ENCODE results near the gene GRAMD4. TPM values are rescaled to one million over a fixed set of nuclear protein-coding genes. Genes with fewer than 3 reads are reported as not detected.

Gene GRAMD4
- total RNA-seq, 2 experiments from 2014 or later = 50.4 to 52.0 TPM

GRCh38 chr22:46652847-46653331 lies 32.7 kb downstream of the GRAMD4 start:
- Mint-ChIP-seq H3K4me1 (ENCODE audit: low read depth) (peaks cover 28% of the 10 kb centered on the region), H3K4me3 (no peak overlapping the region), H3K27me3 (no peaks in the 10 kb centered on the region), H3K36me3 (peaks cover 2% of the 10 kb centered on the region), H3K9me3 (no peaks in the 10 kb centered on the region), H3K27ac (peak overlapping the region; percentile 68)
- ChIA-PET CTCF (interaction anchor here (1.1 kb wide), 1 partner anchor 89 kb away, joined by 3 read pairs; no protein-coding TSS in a partner anchor), POLR2A (no interaction called here)
- DNase-seq = no peak
- intact Hi-C loops (cut with micrococcal nuclease) = loop anchor here (1.0 kb wide), 1 partner anchor 21 kb away; no protein-coding TSS in a partner anchor

GRCh38 chr22:46653596-46653995 lies 33.4 kb downstream of the GRAMD4 start:
- intact Hi-C loops (cut with micrococcal nuclease) = loop anchor here (1.0 kb wide), 1 partner anchor 21 kb away; no protein-coding TSS in a partner anchor
- DNase-seq = peak; percentile 79
- Mint-ChIP-seq H3K36me3 (peaks cover 2% of the 10 kb centered on the region), H3K27ac (peak overlapping the region; percentile 82), H3K4me3 (no peak overlapping the region), H3K27me3 (no peaks in the 10 kb centered on the region), H3K9me3 (no peaks in the 10 kb centered on the region), H3K4me1 (ENCODE audit: low read depth) (peaks cover 28% of the 10 kb centered on the region)
- CTCF ChIA-PET = no interaction called here
- POLR2A ChIA-PET = no interaction called here

- ChIA-PET CTCF (interaction anchor here (1.3 kb wide), 1 partner anchor 91 kb away, joined by 5 read pairs; no protein-coding TSS in a partner anchor), POLR2A (no interaction called here)
- H3K9me3 Mint-ChIP-seq = no peaks in the 10 kb centered on the region
- no peak for DNase-seq
- intact Hi-C loops (cut with micrococcal nuclease) = no loop called here
- H3K4me3 Mint-ChIP-seq = no peak overlapping the region
- H3K27ac Mint-ChIP-seq = peak overlapping the region; percentile 50
- peaks cover 28% of the 10 kb centered on the region for H3K4me1 Mint-ChIP-seq (ENCODE audit: low read depth)
- H3K27me3 Mint-ChIP-seq = no peaks in the 10 kb centered on the region
- peaks cover 2% of the 10 kb centered on the region for H3K36me3 Mint-ChIP-seq
Measured at GRCh38 chr22:46654426-46654825, 34.2 kb downstream of the GRAMD4 start.

GRCh38 chr22:46654927-46655595 lies 34.9 kb downstream of the GRAMD4 start:
- POLR2A ChIA-PET = no interaction called here
- Mint-ChIP-seq H3K36me3 (peaks cover 2% of the 10 kb centered on the region), H3K27me3 (no peaks in the 10 kb centered on the region), H3K4me1 (ENCODE audit: low read depth) (peaks cover 30% of the 10 kb centered on the region), H3K4me3 (no peak overlapping the region), H3K9me3 (no peaks in the 10 kb centered on the region), H3K27ac (peak overlapping the region; percentile 50)
- CTCF ChIA-PET = interaction anchor here (1.3 kb wide), 1 partner anchor 92 kb away, joined by 5 read pairs; no protein-coding TSS in a partner anchor
- no peak for DNase-seq
- intact Hi-C loops (cut with micrococcal nuclease) = no loop called here

- H3K36me3 Mint-ChIP-seq = peaks cover 2% of the 10 kb centered on the region
- no peaks in the 10 kb centered on the region for H3K27me3 Mint-ChIP-seq
- ChIA-PET CTCF (interaction anchor here (0.7 to 1.3 kb wide), 2 partner anchors 20 to 92 kb away, joined by 3 to 5 read pairs; no protein-coding TSS in a partner anchor), POLR2A (no interaction called here)
- H3K4me1 Mint-ChIP-seq (ENCODE audit: low read depth) = peaks cover 40% of the 10 kb centered on the region
- no peaks in the 10 kb centered on the region for H3K9me3 Mint-ChIP-seq
- intact Hi-C loops (cut with micrococcal nuclease) = no loop called here
- H3K4me3 Mint-ChIP-seq = no peak overlapping the region
- DNase-seq = no peak
- H3K27ac Mint-ChIP-seq = no peak overlapping the region
Measured at GRCh38 chr22:46655861-46656608, 35.8 kb downstream of the GRAMD4 start.

- intact Hi-C loops (cut with micrococcal nuclease) = no loop called here
- no peaks in the 10 kb centered on the region for H3K9me3 Mint-ChIP-seq
- peak overlapping the region; percentile 14 for H3K27ac Mint-ChIP-seq
- CTCF ChIA-PET = no interaction called here
- peaks cover 47% of the 10 kb centered on the region for H3K4me1 Mint-ChIP-seq (ENCODE audit: low read depth)
- no peak for DNase-seq
- H3K27me3 Mint-ChIP-seq = no peaks in the 10 kb centered on the region
- POLR2A ChIA-PET = no interaction called here
- no peak overlapping the region for H3K4me3 Mint-ChIP-seq
- peaks cover 2% of the 10 kb centered on the region for H3K36me3 Mint-ChIP-seq
Measured at GRCh38 chr22:46656856-46657654, 36.9 kb downstream of the GRAMD4 start.

GRCh38 chr22:46657655-46657953 lies 37.4 kb downstream of the GRAMD4 start:
- Mint-ChIP-seq H3K9me3 (no peaks in the 10 kb centered on the region), H3K4me1 (ENCODE audit: low read depth) (peaks cover 44% of the 10 kb centered on the region), H3K4me3 (no peak overlapping the region), H3K27me3 (no peaks in the 10 kb centered on the region), H3K36me3 (peaks cover 2% of the 10 kb centered on the region), H3K27ac (no peak overlapping the region)
- ChIA-PET CTCF (no interaction called here), POLR2A (no interaction called here)
- no peak for DNase-seq
- intact Hi-C loops (cut with micrococcal nuclease) = no loop called here

- no peaks in the 10 kb centered on the region for H3K27me3 Mint-ChIP-seq
- no peak overlapping the region for H3K27ac Mint-ChIP-seq
- ChIA-PET POLR2A (no interaction called here), CTCF (no interaction called here)
- H3K4me1 Mint-ChIP-seq (ENCODE audit: low read depth) = peaks cover 37% of the 10 kb centered on the region
- no peak for DNase-seq
- H3K4me3 Mint-ChIP-seq = no peak overlapping the region
- H3K9me3 Mint-ChIP-seq = no peaks in the 10 kb centered on the region
- intact Hi-C loops (cut with micrococcal nuclease) = no loop called here
- H3K36me3 Mint-ChIP-seq = peaks cover 2% of the 10 kb centered on the region
Measured at GRCh38 chr22:46657996-46658947, 38.1 kb downstream of the GRAMD4 start.

- DNase-seq = no peak
- intact Hi-C loops (cut with micrococcal nuclease) = no loop called here
- ChIA-PET POLR2A (no interaction called here), CTCF (interaction anchor here (2.3 kb wide), 1 partner anchor 95 kb away, joined by 7 read pairs; no protein-coding TSS in a partner anchor)
- no peak overlapping the region for H3K4me3 Mint-ChIP-seq
- H3K9me3 Mint-ChIP-seq = no peaks in the 10 kb centered on the region
- no peaks in the 10 kb centered on the region for H3K27me3 Mint-ChIP-seq
- H3K27ac Mint-ChIP-seq = no peak overlapping the region
- H3K4me1 Mint-ChIP-seq (ENCODE audit: low read depth) = peaks cover 28% of the 10 kb centered on the region
- no peaks in the 10 kb centered on the region for H3K36me3 Mint-ChIP-seq
Measured at GRCh38 chr22:46659059-46659790, 39.0 kb downstream of the GRAMD4 start.

- H3K4me3 Mint-ChIP-seq = no peak overlapping the region
- H3K27ac Mint-ChIP-seq = peak overlapping the region; percentile 94
- no peak for DNase-seq
- no peaks in the 10 kb centered on the region for H3K9me3 Mint-ChIP-seq
- POLR2A ChIA-PET = no interaction called here
- H3K4me1 Mint-ChIP-seq (ENCODE audit: low read depth) = peaks cover 24% of the 10 kb centered on the region
- no peaks in the 10 kb centered on the region for H3K36me3 Mint-ChIP-seq
- intact Hi-C loops (cut with micrococcal nuclease) = no loop called here
- H3K27me3 Mint-ChIP-seq = no peaks in the 10 kb centered on the region
- CTCF ChIA-PET = interaction anchor here (0.5 to 2.3 kb wide), 2 partner anchors 96 to 178 kb away, joined by 4 to 7 read pairs; no protein-coding TSS in a partner anchor
Measured at GRCh38 chr22:46659791-46660186, 39.6 kb downstream of the GRAMD4 start.

All from activated CD4-positive, alpha-beta memory T cell treated with anti-CD3 and anti-CD28 coated beads for 36 hours (primary cell).